Testis (tissue), 3 donors: ENCODE measurements around the gene NRCAM. TPM values are rescaled to one million over a fixed set of nuclear protein-coding genes. Genes with fewer than 3 reads are reported as not detected.

Source experiments
- DNase-seq: peaks from one replicate; pipeline ENCODE4 v3.0.0-alpha.2; 2019
- H3K27ac ChIP-seq, 2 donors: fragments of 200-600 bp; sonication (generic); one replicate each; pipeline ENCODE4 v1.5.1; 2019
- H3K27me3 ChIP-seq: fragments of 200-600 bp; sonication (generic); one replicate; pipeline ENCODE4 v1.5.1; 2019
- H3K36me3 ChIP-seq: fragments of 200-600 bp; sonication (generic); one replicate; pipeline ENCODE4 v1.5.1; 2017; ENCODE audit warnings: low read depth; ENCODE audit errors: missing control alignments
- H3K4me1 ChIP-seq: fragments of 200-600 bp; sonication (generic); one replicate; pipeline ENCODE4 v1.5.1; 2019
- H3K4me3 ChIP-seq, 2 donors: fragments of 200-600 bp; sonication (generic); one replicate each; pipeline ENCODE4 v1.5.1; 2017 to 2019
- H3K9me3 ChIP-seq: fragments of 200-600 bp; sonication (generic); one replicate; pipeline ENCODE4 v1.5.1; 2017
- CTCF ChIP-seq, 3 experiments: fragments of 450-650 bp in 2 of 3; fragments of 200-600 bp in 1 of 3; sonication (generic) in 1 of 3; IDR thresholded peaks; one replicate each; pipeline ENCODE4 v1.5.1; 2016 to 2019; ENCODE audit warnings: antibody characterized with exemption in 3 of 3, mild to moderate bottlenecking in 2 of 3, moderate library complexity in 1 of 3
- POLR2A ChIP-seq: fragments of 450-650 bp; IDR thresholded peaks from one replicate; pipeline ENCODE4 v1.6.1; 2017; ENCODE audit warnings: antibody characterized with exemption, mild to moderate bottlenecking, moderate library complexity
- WGBS, 2 donors: methylation state at CpG; one replicate each; pipeline ENCODE4 v1.1.5; 2018; 5-methylcytosine and 5-hydroxymethylcytosine counted together
- intact Hi-C: fragments of 100-400 bp; cut with DNase I; formaldehyde crosslinking; loops from one replicate; pipeline ENCODE4 v1.15.1; 2023; ENCODE audit warnings: low total_unique reads
- polyA plus RNA-seq: library from polyadenylated mRNA; stranded (reverse); fragments of 350-450 nt; fragmentation: Illumina TruSeq; extraction: RNeasy Lipid Tissue Mini Kit (QIAGEN cat#74804); gene quantifications from one replicate; pipeline ENCODE4 v1.2.3, GENCODE V29; 2014; ENCODE audit warnings: low read depth, low replicate concordance; ENCODE audit not compliant: insufficient read depth
- total RNA-seq, 2 donors: library from RNA; depleted of rRNA; stranded (reverse); fragments of >200 nt; gene quantifications; one replicate each; pipeline ENCODE4 v1.2.3, GENCODE V29; 2016

The NRCAM gene
- total and polyA plus RNA-seq, 3 donors from 2014 or later: 7.4 to 11.4 (median 7.6) TPM

- DNase-seq: no peak
- Histone ChIP-seq H3K4me1 (no peaks in the 10 kb centered on the region), H3K27ac (no peak overlapping the region), H3K4me3 (no peak overlapping the region), H3K9me3 (no peaks in the 10 kb centered on the region), H3K27me3 (no peaks in the 10 kb centered on the region), H3K36me3 (no peaks in the 10 kb centered on the region)
- no peak for TF ChIP-seq CTCF (IDR thresholded peaks at IDR 0.05)
- TF ChIP-seq POLR2A: no peak
- 71% methylated on average over 5 of the region's 5 CpGs for WGBS, 2 donors
- intact Hi-C loops: no loop called here
Observed at GRCh38 chr7:108291791-108292440, 164.3 kb downstream of the NRCAM start.

- TF ChIP-seq POLR2A: no peak
- TF ChIP-seq CTCF (IDR thresholded peaks at IDR 0.05): no peak
- intact Hi-C loops: no loop called here
- H3K27me3 ChIP-seq: no peaks in the 10 kb centered on the region
- H3K4me3 ChIP-seq: no peak overlapping the region
- no peak overlapping the region for H3K27ac ChIP-seq
- no peaks in the 10 kb centered on the region for H3K36me3 ChIP-seq
- 60 to 63% methylated on average over 1 of the region's 1 CpG for WGBS, 2 donors
- H3K4me1 ChIP-seq: no peaks in the 10 kb centered on the region
- no peaks in the 10 kb centered on the region for H3K9me3 ChIP-seq
- DNase-seq: no peak
Observed at GRCh38 chr7:108291152-108291508, 165.1 kb downstream of the NRCAM start.

GRCh38 chr7:108290459-108291151 lies 165.6 kb downstream of the NRCAM start:
- Histone ChIP-seq H3K27me3 (no peaks in the 10 kb centered on the region), H3K4me1 (no peaks in the 10 kb centered on the region), H3K36me3 (no peaks in the 10 kb centered on the region), H3K4me3 (no peak overlapping the region), H3K27ac (no peak overlapping the region), H3K9me3 (no peaks in the 10 kb centered on the region)
- intact Hi-C loops: no loop called here
- 42 to 44% methylated on average over 7 of the region's 7 CpGs for WGBS, 2 donors
- DNase-seq: no peak
- no peak for TF ChIP-seq CTCF (IDR thresholded peaks at IDR 0.05)
- TF ChIP-seq POLR2A: no peak

GRCh38 chr7:108289852-108290251 lies 166.4 kb downstream of the NRCAM start:
- DNase-seq: no peak
- Histone ChIP-seq H3K27me3 (no peaks in the 10 kb centered on the region), H3K9me3 (no peaks in the 10 kb centered on the region), H3K36me3 (no peaks in the 10 kb centered on the region), H3K4me3 (no peak overlapping the region), H3K27ac (no peak overlapping the region), H3K4me1 (no peaks in the 10 kb centered on the region)
- no peak for TF ChIP-seq CTCF (IDR thresholded peaks at IDR 0.05)
- TF ChIP-seq POLR2A: no peak
- intact Hi-C loops: no loop called here
- WGBS, 2 donors: 52 to 57% methylated on average over 1 of the region's 1 CpG

- TF ChIP-seq CTCF (IDR thresholded peaks at IDR 0.05) (no peak), POLR2A (no peak)
Observed at GRCh38 chr7:108287857-108288256, 168.4 kb downstream of the NRCAM start.

More at GRCh38 chr7:108287857-108288256, 168.4 kb downstream of the NRCAM start:
- no peak for DNase-seq
- H3K4me1 ChIP-seq: no peaks in the 10 kb centered on the region
- H3K27ac ChIP-seq: no peak overlapping the region
- no peaks in the 10 kb centered on the region for H3K27me3 ChIP-seq
- 95 to 98% methylated on average over 3 of the region's 3 CpGs for WGBS, 2 donors
- no peaks in the 10 kb centered on the region for H3K9me3 ChIP-seq
- no peak overlapping the region for H3K4me3 ChIP-seq
- intact Hi-C loops: no loop called here
- H3K36me3 ChIP-seq: no peaks in the 10 kb centered on the region
